22Rv1 (cell line): Measurements from ENCODE around the gene KRTAP5-5.

Experiments
- H3K27ac ChIP-seq: fragments of 450-650 bp; 2 replicates; pipeline ENCODE4 v1.5.1; 2017
- ZFX ChIP-seq: fragments of 450-650 bp; IDR thresholded peaks from 2 replicates; pipeline ENCODE4 v1.6.1; 2017; ENCODE audit warnings: antibody characterized with exemption, borderline replicate concordance
- TF ChIP-seq, protein P1 (sequence below): fragments of 450-650 bp; IDR thresholded peaks from 2 replicates; pipeline ENCODE4 v1.5.1; 2017; ENCODE audit warnings: mild to moderate bottlenecking

KRTAP5-5 gene

GRCh38 chr11:1670905-1671371 is 41.4 kb downstream of the KRTAP5-5 start:
- TF ChIP-seq ZFX: no peak
- TF ChIP-seq, protein P1, sequence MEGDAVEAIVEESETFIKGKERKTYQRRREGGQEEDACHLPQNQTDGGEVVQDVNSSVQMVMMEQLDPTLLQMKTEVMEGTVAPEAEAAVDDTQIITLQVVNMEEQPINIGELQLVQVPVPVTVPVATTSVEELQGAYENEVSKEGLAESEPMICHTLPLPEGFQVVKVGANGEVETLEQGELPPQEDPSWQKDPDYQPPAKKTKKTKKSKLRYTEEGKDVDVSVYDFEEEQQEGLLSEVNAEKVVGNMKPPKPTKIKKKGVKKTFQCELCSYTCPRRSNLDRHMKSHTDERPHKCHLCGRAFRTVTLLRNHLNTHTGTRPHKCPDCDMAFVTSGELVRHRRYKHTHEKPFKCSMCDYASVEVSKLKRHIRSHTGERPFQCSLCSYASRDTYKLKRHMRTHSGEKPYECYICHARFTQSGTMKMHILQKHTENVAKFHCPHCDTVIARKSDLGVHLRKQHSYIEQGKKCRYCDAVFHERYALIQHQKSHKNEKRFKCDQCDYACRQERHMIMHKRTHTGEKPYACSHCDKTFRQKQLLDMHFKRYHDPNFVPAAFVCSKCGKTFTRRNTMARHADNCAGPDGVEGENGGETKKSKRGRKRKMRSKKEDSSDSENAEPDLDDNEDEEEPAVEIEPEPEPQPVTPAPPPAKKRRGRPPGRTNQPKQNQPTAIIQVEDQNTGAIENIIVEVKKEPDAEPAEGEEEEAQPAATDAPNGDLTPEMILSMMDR: no peak
- H3K27ac ChIP-seq: no peak overlapping the region

DNA sequence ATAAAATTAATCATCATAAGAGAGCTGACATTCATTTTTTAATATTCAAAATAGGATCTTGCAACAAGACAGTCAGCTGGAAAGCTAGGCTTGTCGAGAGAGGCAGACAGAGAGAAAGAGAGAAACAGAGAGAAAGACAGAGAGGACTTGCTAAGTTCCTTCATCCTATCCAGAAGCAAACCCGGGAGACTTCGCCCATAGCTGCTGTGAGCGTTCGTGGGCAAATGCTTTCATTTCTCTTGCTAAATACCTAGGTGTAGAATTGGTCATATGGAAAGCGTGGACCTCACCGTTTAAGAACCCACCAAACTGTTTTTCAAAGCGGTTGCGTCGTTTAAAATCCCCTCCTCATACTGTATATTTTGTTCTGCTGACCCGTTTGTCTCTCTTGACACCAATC is 42.1 kb downstream of the KRTAP5-5 start:
- H3K27ac ChIP-seq: no peak overlapping the region
- TF ChIP-seq ZFX: no peak
- TF ChIP-seq, protein P1: no peak

DNA sequence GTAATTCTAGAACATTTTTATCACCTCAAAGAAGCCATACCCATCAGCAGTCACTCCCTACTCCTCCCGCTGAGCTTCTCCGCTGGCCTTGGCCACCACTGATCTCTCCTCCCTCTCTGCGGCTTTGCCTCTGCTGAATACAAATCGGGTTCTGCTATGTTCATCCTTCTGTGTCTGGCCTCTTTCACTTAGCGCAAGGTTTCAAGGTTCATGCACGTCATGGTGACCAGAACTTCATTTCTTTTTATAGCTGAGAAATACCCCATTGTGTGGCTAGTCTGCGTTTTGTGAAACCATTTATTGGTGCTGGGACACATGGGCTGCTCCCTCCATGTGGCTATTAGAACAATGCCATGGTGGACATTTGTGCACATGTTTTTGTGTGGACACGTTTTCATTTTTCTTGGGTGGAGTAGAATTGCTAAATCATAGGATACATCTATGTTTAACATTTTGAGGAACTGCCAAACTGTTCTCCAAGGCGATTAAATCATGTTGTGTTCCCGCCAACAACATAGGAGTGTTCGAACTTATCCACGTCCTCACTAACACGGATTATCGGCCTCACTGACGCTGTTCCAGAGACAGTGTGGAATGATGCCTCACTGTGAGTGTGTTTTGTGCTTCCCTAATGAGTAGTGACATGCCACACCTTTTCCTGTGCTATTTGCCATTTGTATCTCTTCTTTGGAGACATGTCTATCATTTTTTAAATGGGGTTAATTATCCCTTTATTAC is 43.2 kb downstream of the KRTAP5-5 start:
- no peak for TF ChIP-seq ZFX
- TF ChIP-seq, protein P1: no peak
- no peak overlapping the region for H3K27ac ChIP-seq

DNA sequence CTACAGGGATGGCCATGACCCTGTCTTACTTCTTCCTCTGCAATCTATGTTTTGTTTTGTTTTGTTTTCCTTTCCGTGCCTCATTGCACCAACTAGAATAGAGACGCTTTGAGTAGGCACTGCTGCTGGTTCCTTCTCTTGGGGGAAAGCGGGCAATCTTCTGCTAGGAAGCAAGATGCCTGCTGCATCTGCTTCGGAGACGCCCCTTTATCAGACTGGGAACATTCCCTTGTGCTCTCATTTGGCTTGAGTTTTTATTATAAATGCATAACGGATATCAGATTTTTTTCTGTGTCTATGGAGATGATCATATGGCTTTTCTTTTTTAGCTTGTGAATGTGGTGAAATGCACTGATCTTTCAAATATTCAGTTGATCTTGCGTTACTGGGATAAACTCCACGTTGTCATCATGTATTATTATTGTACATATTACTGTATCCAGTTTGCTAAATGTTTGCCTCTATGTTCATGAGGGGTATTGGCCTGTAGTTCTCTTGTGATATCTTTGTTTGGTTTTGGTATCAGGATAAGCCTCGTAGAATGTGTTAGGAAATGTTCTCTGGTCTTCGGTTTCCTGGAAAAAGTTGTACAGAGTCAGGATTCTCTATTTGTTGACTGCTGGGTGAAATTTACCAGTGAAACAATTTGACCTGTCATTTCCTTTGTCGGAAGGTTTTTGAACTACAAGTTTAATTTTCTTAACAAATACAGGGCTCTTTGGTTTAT is 44.0 kb downstream of the KRTAP5-5 start:
- no peak overlapping the region for H3K27ac ChIP-seq
- TF ChIP-seq, protein P1: no peak
- no peak for TF ChIP-seq ZFX

- TF ChIP-seq, protein P1: no peak
- TF ChIP-seq ZFX: no peak
- no peak overlapping the region for H3K27ac ChIP-seq
Measured at GRCh38 chr11:1674173-1675131, 44.9 kb downstream of the KRTAP5-5 start.

- H3K27ac ChIP-seq: no peak overlapping the region
- TF ChIP-seq, protein P1: no peak
- TF ChIP-seq ZFX: no peak
Measured at GRCh38 chr11:1675536-1676228, 46.1 kb downstream of the KRTAP5-5 start.
